Measurements from ENCODE around the gene IER3IP1.
"Not testable (repeated sequence)": the region's sequence is repeated elsewhere in the genome, so short reads cannot be mapped to it uniquely, and the experiment has no call there.

Gene IER3IP1

GRCh38 chr18:47175898-47176575 is at the start of gene IER3IP1:
Gene IER3IP1 (minus strand): TSS chr18:47176364. CDS start chr18:47176277, 87 bp downstream.
- DNase-seq = peak; percentile 94

- DNase-seq = peak; percentile 78
Measured at GRCh38 chr18:47215554-47216138, 39.5 kb upstream of the IER3IP1 start.

GRCh38 chr18:47209171-47209570 is 33.0 kb upstream of the IER3IP1 start:
- DNase-seq = no peak

GRCh38 chr18:47206945-47207637 is 30.9 kb upstream of the IER3IP1 start:
- DNase-seq = peak; percentile 36

- peak; percentile 43 for DNase-seq
Measured at GRCh38 chr18:47204908-47205522, 28.9 kb upstream of the IER3IP1 start.

- no peak for DNase-seq
Measured at GRCh38 chr18:47203626-47204464, 27.7 kb upstream of the IER3IP1 start.

- DNase-seq = not testable (repeated sequence)
Measured at GRCh38 chr18:47195961-47196360, 19.8 kb upstream of the IER3IP1 start.

GRCh38 chr18:47191961-47192360 is 15.8 kb upstream of the IER3IP1 start:
- DNase-seq = no peak

GRCh38 chr18:47187721-47188120 is 11.6 kb upstream of the IER3IP1 start:
- no peak for DNase-seq

- no peak for DNase-seq
Measured at GRCh38 chr18:47184419-47185050, 8.4 kb upstream of the IER3IP1 start.

- not testable (repeated sequence) for DNase-seq
Measured at GRCh38 chr18:47182156-47182555, 6.0 kb upstream of the IER3IP1 start.

- no peak for DNase-seq
Measured at GRCh38 chr18:47180765-47181164, 4.6 kb upstream of the IER3IP1 start.

GRCh38 chr18:47179520-47179919 is 3.4 kb upstream of the IER3IP1 start:
- no peak for DNase-seq

- no peak for DNase-seq
Measured at GRCh38 chr18:47175283-47175897, 774 bp downstream of the IER3IP1 start.

GRCh38 chr18:47174545-47175116 is 1.5 kb downstream of the IER3IP1 start:
- no peak for DNase-seq

GRCh38 chr18:47172476-47172875 is 3.7 kb downstream of the IER3IP1 start:
- DNase-seq = no peak

GRCh38 chr18:47168913-47169312 is 7.3 kb downstream of the IER3IP1 start:
- DNase-seq = no peak

GRCh38 chr18:47168509-47168908 is 7.7 kb downstream of the IER3IP1 start:
- DNase-seq = no peak

GRCh38 chr18:47166294-47166693 is 9.9 kb downstream of the IER3IP1 start:
- no peak for DNase-seq

- DNase-seq = no peak
Measured at GRCh38 chr18:47163241-47163640, 12.9 kb downstream of the IER3IP1 start.

- no peak for DNase-seq
Measured at GRCh38 chr18:47160256-47160655, 15.9 kb downstream of the IER3IP1 start.
